ENCODE data around the gene HLA-B.

Gene HLA-B

GRCh38 chr6:31362751-31363150 lies 5.8 kb upstream of the HLA-B start:
- no peaks in the 10 kb centered on the region for H4K20me1 ChIP-seq (ENCODE audit: insufficient read depth, low read length)
- no peaks in the 10 kb centered on the region for H3K4me1 ChIP-seq (ENCODE audit: low read length)
- no peak overlapping the region for H3K4me3 ChIP-seq (ENCODE audit: low read length)
- H2AFZ ChIP-seq (ENCODE audit: low read length) = no peak overlapping the region
- TF ChIP-seq CTCF (IDR thresholded peaks at IDR 0.05; ENCODE audit: low read length) = no peak
- no peak overlapping the region for H3K9ac ChIP-seq (ENCODE audit: low read length)
- H3K4me2 ChIP-seq (ENCODE audit: low read depth, low read length) = no peak overlapping the region
- H3K36me3 ChIP-seq (replicated peaks; ENCODE audit: insufficient read depth, low read length) = no peaks in the 10 kb centered on the region
- H3K27me3 ChIP-seq (replicated peaks; ENCODE audit: insufficient read depth, low read length) = no peaks in the 10 kb centered on the region
- no peaks in the 10 kb centered on the region for H3K9me2 ChIP-seq (replicated peaks; ENCODE audit: insufficient read depth, low read length)
- no peaks in the 10 kb centered on the region for H3K79me2 ChIP-seq (ENCODE audit: low read length)
- H3F3A ChIP-seq (ENCODE audit: insufficient read depth, low read length) = no peaks in the 10 kb centered on the region; the same call in 1 of the 2 replicates
- no peak for DNase-seq
- no peaks in the 10 kb centered on the region for H3K9me3 ChIP-seq (replicated peaks; ENCODE audit: insufficient read depth, low read length)
- no peak overlapping the region for H3K27ac ChIP-seq (ENCODE audit: low read length)

- TF ChIP-seq CTCF (IDR thresholded peaks at IDR 0.05; ENCODE audit: low read length) (no peak), EZH2phosphoT487 (IDR thresholded peaks at IDR 0.05; ENCODE audit: low read length) (no peak), EZH2 (optimal IDR thresholded peaks at IDR 0.05; ENCODE audit: low read depth, low read length) (no peak)
- Histone ChIP-seq H4K20me1 (ENCODE audit: insufficient read depth, low read length) (no peaks in the 10 kb centered on the region), H3F3A (ENCODE audit: insufficient read depth, low read length) (no peaks in the 10 kb centered on the region; the same call in 1 of the 2 replicates), H3K9ac (ENCODE audit: low read length) (no peak overlapping the region), H2AFZ (ENCODE audit: low read length) (no peak overlapping the region), H3K79me2 (ENCODE audit: low read length) (peaks cover 10% of the 10 kb centered on the region), H3K27ac (ENCODE audit: low read length) (no peak overlapping the region), H3K9me2 (replicated peaks; ENCODE audit: insufficient read depth, low read length) (no peaks in the 10 kb centered on the region), H3K9me3 (replicated peaks; ENCODE audit: insufficient read depth, low read length) (no peaks in the 10 kb centered on the region), H3K4me2 (ENCODE audit: low read depth, low read length) (no peak overlapping the region), H3K4me3 (ENCODE audit: low read length) (no peak overlapping the region), H3K36me3 (replicated peaks; ENCODE audit: insufficient read depth, low read length) (no peaks in the 10 kb centered on the region), H3K27me3 (replicated peaks; ENCODE audit: insufficient read depth, low read length) (no peaks in the 10 kb centered on the region), H3K4me1 (ENCODE audit: low read length) (no peaks in the 10 kb centered on the region)
- DNase-seq = no peak
Observed at GRCh38 chr6:31359581-31359980, 2.6 kb upstream of the HLA-B start.

GRCh38 chr6:31358302-31358701 lies 1.3 kb upstream of the HLA-B start:
- H3K4me1 ChIP-seq (ENCODE audit: low read length) = no peaks in the 10 kb centered on the region
- DNase-seq = no peak
- no peak overlapping the region for H3K4me2 ChIP-seq (ENCODE audit: low read depth, low read length)
- H3K9ac ChIP-seq (ENCODE audit: low read length) = no peak overlapping the region
- H4K20me1 ChIP-seq (ENCODE audit: insufficient read depth, low read length) = no peaks in the 10 kb centered on the region
- no peak overlapping the region for H3K27ac ChIP-seq (ENCODE audit: low read length)
- H3K36me3 ChIP-seq (replicated peaks; ENCODE audit: insufficient read depth, low read length) = no peaks in the 10 kb centered on the region
- H3K9me3 ChIP-seq (replicated peaks; ENCODE audit: insufficient read depth, low read length) = no peaks in the 10 kb centered on the region
- peaks cover 10% of the 10 kb centered on the region for H3K79me2 ChIP-seq (ENCODE audit: low read length)
- H3K9me2 ChIP-seq (replicated peaks; ENCODE audit: insufficient read depth, low read length) = no peaks in the 10 kb centered on the region
- H2AFZ ChIP-seq (ENCODE audit: low read length) = no peak overlapping the region
- H3F3A ChIP-seq (ENCODE audit: insufficient read depth, low read length) = no peaks in the 10 kb centered on the region; the same call in 1 of the 2 replicates
- H3K4me3 ChIP-seq (ENCODE audit: low read length) = no peak overlapping the region
- no peak for TF ChIP-seq EZH2phosphoT487 (IDR thresholded peaks at IDR 0.05; ENCODE audit: low read length)
- no peak for TF ChIP-seq EZH2 (optimal IDR thresholded peaks at IDR 0.05; ENCODE audit: low read depth, low read length)
- no peak for TF ChIP-seq CTCF (IDR thresholded peaks at IDR 0.05; ENCODE audit: low read length)
- H3K27me3 ChIP-seq (replicated peaks; ENCODE audit: insufficient read depth, low read length) = no peaks in the 10 kb centered on the region
